ENCODE data around the gene DGKI. TPM values are rescaled to one million over a fixed set of nuclear protein-coding genes. Genes with fewer than 3 reads are reported as not detected.
A peak's percentile ranks its signal among the peaks of the same experiment; 100 is the strongest.

The DGKI gene
- total RNA-seq, 1 experiment from 2014 or later: 0.15 TPM

DNA sequence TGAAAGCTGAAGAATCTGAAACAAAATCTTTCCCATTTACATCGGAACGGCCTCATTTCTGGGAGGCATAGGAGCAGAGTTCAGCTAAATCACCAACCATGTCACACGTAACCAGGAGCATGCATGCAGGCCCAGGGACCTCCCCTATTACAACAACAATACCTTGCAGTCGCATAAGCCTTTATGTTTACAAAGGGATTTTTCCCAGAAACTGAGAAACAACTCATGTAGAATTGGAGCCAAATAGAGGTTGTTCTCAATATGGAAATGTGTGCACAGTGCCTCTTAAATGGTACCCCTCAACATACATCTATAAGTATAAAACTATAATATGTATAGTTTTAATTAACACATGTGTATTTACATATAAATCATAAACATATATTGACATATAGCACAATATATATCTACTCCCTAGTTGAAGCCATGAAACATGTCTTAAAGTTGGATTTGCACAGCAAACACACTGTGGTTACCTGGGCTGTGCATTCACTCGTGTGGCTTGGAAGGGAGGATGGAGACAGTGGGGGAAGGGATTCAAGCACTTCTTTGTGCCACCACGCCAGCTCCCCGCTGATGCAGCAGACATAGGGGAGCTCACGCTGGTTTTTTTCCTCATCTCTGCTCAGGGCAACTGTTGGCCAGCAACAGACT, 35.0 kb upstream of the DGKI start:
- Histone ChIP-seq H3K4me1 (ENCODE audit: control insufficient read depth in 1 of 2, insufficient read depth in 2 of 2, low read length in 2 of 2) (peaks cover 16 to 23% of the 10 kb centered on the region in 2 experiments), H3K9ac (ENCODE audit: low read length) (no peak overlapping the region), H3K36me3 (ENCODE audit: control insufficient read depth in 1 of 2, insufficient read depth in 2 of 2, low read length in 2 of 2) (peaks cover 0 to 5% of the 10 kb centered on the region in 2 experiments; a peak in 2 of 4 replicates), H4K20me1 (ENCODE audit: insufficient read depth) (no peaks in the 10 kb centered on the region), H3K79me2 (ENCODE audit: insufficient read depth, low read length) (no peaks in the 10 kb centered on the region), H3K27me3 (ENCODE audit: insufficient read depth, low read length) (no peaks in the 10 kb centered on the region), H2AFZ (ENCODE audit: low read depth, low read length, poor library complexity, severe bottlenecking) (no peak overlapping the region), H3K9me3 (ENCODE audit: control insufficient read depth in 1 of 2, insufficient read depth in 1 of 2, low read depth in 1 of 2, low read length in 2 of 2) (no peaks in the 10 kb centered on the region), H3K27ac (ENCODE audit: low read depth, low read length) (peak overlapping the region; percentile 48), H3K9me2 (ENCODE audit: insufficient read depth) (no peaks in the 10 kb centered on the region), H3K4me2 (ENCODE audit: low read length) (peak overlapping the region; percentile 80), H3K4me3 (replicated peaks in 1 of 2; ENCODE audit: low read depth in 1 of 2, low read length in 2 of 2) (no peak overlapping the region)
- ChIA-PET RAD21 (ENCODE audit: low non-redundant PET in 1 of 2, low total read pairs in 2 of 2, uncharacterized antibody in 2 of 2, unreplicated experiment in 2 of 2) (no interaction called here), CTCF (interaction anchor here (0.9 to 1.0 kb wide), 2 partner anchors 22 to 225 kb away, joined by 3 to 4 read pairs; no protein-coding TSS in a partner anchor), POLR2A (no interaction called here)
- ATAC-seq (peak; percentile 71), DNase-seq (ENCODE audit: low read depth, low spot score) (no peak)
- BruUV-seq (replicated peaks): no TSS peak
- intact Hi-C loops (cut with micrococcal nuclease): no loop called here
- TF ChIP-seq, protein P1, sequence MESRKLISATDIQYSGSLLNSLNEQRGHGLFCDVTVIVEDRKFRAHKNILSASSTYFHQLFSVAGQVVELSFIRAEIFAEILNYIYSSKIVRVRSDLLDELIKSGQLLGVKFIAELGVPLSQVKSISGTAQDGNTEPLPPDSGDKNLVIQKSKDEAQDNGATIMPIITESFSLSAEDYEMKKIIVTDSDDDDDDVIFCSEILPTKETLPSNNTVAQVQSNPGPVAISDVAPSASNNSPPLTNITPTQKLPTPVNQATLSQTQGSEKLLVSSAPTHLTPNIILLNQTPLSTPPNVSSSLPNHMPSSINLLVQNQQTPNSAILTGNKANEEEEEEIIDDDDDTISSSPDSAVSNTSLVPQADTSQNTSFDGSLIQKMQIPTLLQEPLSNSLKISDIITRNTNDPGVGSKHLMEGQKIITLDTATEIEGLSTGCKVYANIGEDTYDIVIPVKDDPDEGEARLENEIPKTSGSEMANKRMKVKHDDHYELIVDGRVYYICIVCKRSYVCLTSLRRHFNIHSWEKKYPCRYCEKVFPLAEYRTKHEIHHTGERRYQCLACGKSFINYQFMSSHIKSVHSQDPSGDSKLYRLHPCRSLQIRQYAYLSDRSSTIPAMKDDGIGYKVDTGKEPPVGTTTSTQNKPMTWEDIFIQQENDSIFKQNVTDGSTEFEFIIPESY (IDR thresholded peaks at IDR 0.05; ENCODE audit: extremely low read depth, insufficient replicate concordance, low read length): no peak
- no peak for TF ChIP-seq JUND (IDR thresholded peaks at IDR 0.05)
- TF ChIP-seq CEBPB (IDR thresholded peaks at IDR 0.05; ENCODE audit: low read depth): no peak
- no peak for TF ChIP-seq ATF3 (IDR thresholded peaks at IDR 0.05)
- TF ChIP-seq ZNF274 (IDR thresholded peaks at IDR 0.05; ENCODE audit: low read depth, low read length): no peak
- TF ChIP-seq SIN3A (IDR thresholded peaks at IDR 0.05; ENCODE audit: low read depth): no peak
- TF ChIP-seq, protein P2, sequence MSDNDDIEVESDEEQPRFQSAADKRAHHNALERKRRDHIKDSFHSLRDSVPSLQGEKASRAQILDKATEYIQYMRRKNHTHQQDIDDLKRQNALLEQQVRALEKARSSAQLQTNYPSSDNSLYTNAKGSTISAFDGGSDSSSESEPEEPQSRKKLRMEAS (IDR thresholded peaks at IDR 0.05): no peak
- TF ChIP-seq POLR2A (IDR thresholded peaks at IDR 0.05; ENCODE audit: borderline replicate concordance, extremely low read depth, insufficient read depth, insufficient read length): no peak
- no peak for TF ChIP-seq CTCF (IDR thresholded peaks at IDR 0.05 in 2 of 3, conservative IDR thresholded peaks at IDR 0.05 in 1 of 3; ENCODE audit: borderline replicate concordance in 1 of 3, insufficient read depth in 1 of 3, low read depth in 2 of 3, low read length in 2 of 3)

Measured in HCT116 (cell line).